Endodermal cell (in vitro differentiated cells): ENCODE measurements around the gene RPA1. TPM values are rescaled to one million over a fixed set of nuclear protein-coding genes. Genes with fewer than 3 reads are reported as not detected.
A peak's percentile ranks its signal among the peaks of the same experiment; 100 is the strongest.

Experiments used
- DNase-seq: peaks from one replicate; pipeline ENCODE4 v3.0.0-alpha.2; 2017
- H3K27ac ChIP-seq: 2 replicates; pipeline ENCODE4 v1.5.1; 2013; ENCODE audit warnings: mild to moderate bottlenecking, low read depth, low read length, moderate library complexity
- H3K27me3 ChIP-seq: 2 replicates; pipeline ENCODE4 v1.6.1; 2013; ENCODE audit warnings: mild to moderate bottlenecking, low read length, moderate library complexity; ENCODE audit not compliant: insufficient read depth, control insufficient read depth, poor library complexity, severe bottlenecking
- H3K36me3 ChIP-seq: 2 replicates; pipeline ENCODE4 v1.7.0; 2013; ENCODE audit warnings: mild to moderate bottlenecking, low read length, moderate library complexity; ENCODE audit not compliant: control insufficient read depth, insufficient read depth
- H3K4me1 ChIP-seq: one replicate; pipeline ENCODE4 v1.7.0; 2013; ENCODE audit warnings: low read length; ENCODE audit not compliant: control insufficient read depth, insufficient read depth
- H3K4me3 ChIP-seq: 2 replicates; pipeline ENCODE4 v1.5.1; 2013; ENCODE audit warnings: mild to moderate bottlenecking, low read length, moderate library complexity
- H3K9ac ChIP-seq: 2 replicates; pipeline ENCODE4 v1.6.1; 2013; ENCODE audit warnings: mild to moderate bottlenecking, low read length, moderate library complexity; ENCODE audit not compliant: poor library complexity, severe bottlenecking; ENCODE audit errors: extremely low read depth
- H3K9me3 ChIP-seq: 2 replicates; pipeline ENCODE4 v1.6.1; 2013; ENCODE audit warnings: mild to moderate bottlenecking, low read length, moderate library complexity; ENCODE audit not compliant: control insufficient read depth
- H3K27ac Mint-ChIP-seq: 2 replicates; pipeline ENCODE4 v1.8.0; 2020; ENCODE audit warnings: mixed read lengths
- H3K27me3 Mint-ChIP-seq: 2 replicates; pipeline ENCODE4 v1.8.0; 2021; ENCODE audit warnings: mild to moderate bottlenecking, mixed read lengths; ENCODE audit not compliant: insufficient read depth
- H3K36me3 Mint-ChIP-seq: 2 replicates; pipeline ENCODE4 v1.8.0; 2020; ENCODE audit warnings: low read depth, mixed read lengths
- H3K4me1 Mint-ChIP-seq: 2 replicates; pipeline ENCODE4 v1.8.0; 2020; ENCODE audit warnings: mixed read lengths
- H3K4me3 Mint-ChIP-seq: 2 replicates; pipeline ENCODE4 v1.8.0; 2020; ENCODE audit warnings: mild to moderate bottlenecking, moderate library complexity, mixed read lengths
- H3K9me3 Mint-ChIP-seq: 2 replicates; pipeline ENCODE4 v1.8.0; 2020; ENCODE audit warnings: mild to moderate bottlenecking, mixed read lengths
- WGBS, 2 experiments: methylation state at CpG; one replicate each; pipeline versions ENCODE4 v1.1.5 to v1.1.7; 2013; ENCODE audit warnings: missing lambda C conversion rate in 2 of 2, mixed read lengths in 1 of 2; ENCODE audit not compliant: insufficient coverage in 1 of 2, insufficient read length in 1 of 2; 5-methylcytosine and 5-hydroxymethylcytosine counted together
- total RNA-seq, 2 donors: library from RNA; stranded (reverse); fragmentation: NEBNext Ultra II Directional in 1 of 2; extraction: Animal tissue kit (Norgen Biotek cat#: 25700) in 1 of 2; gene quantifications; 2 replicates in 1 of 2; 3 replicates in 1 of 2; pipeline ENCODE4 v1.2.1, GENCODE V29; 2021
- TF ChIP-seq, protein P1 (sequence below): fragments of 200-600 bp; sonication (generic); conservative IDR thresholded peaks from 2 replicates; pipeline ENCODE4 v1.5.0; 2021; ENCODE audit warnings: antibody characterized with exemption, mild to moderate bottlenecking

The RPA1 gene
- total RNA-seq, 2 donors from 2014 or later: 190 to 249 TPM

DNA sequence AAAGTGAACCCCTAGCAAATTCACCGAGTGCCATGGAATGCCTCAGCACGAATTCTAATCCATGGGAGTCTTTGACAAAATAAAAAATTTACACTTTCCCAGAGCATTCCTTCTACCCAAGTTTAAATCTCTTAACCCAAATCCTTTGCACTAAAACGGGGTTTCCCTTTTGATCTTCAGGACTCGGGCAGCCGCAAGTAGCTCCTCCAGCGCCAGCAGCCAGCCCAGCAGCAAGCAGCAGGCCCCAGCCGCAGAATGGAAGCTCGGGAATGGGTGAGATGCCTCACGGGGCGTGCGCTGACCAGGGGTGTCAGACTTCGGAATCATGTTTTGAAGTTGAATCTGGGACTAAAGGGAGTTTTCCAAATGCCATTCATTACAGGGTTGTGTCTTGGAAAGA lies 42.4 kb downstream of the RPA1 start:
- Histone ChIP-seq H3K27me3 (no peaks in the 10 kb centered on the region), H3K27ac (no peak overlapping the region), H3K4me1 (no peaks in the 10 kb centered on the region), H3K36me3 (peaks cover 69% of the 10 kb centered on the region), H3K4me3 (no peak overlapping the region), H3K9me3 (no peaks in the 10 kb centered on the region), H3K9ac (no peak overlapping the region)
- peaks cover 5% of the 10 kb centered on the region for H3K4me1 Mint-ChIP-seq
- peaks cover 59% of the 10 kb centered on the region for H3K36me3 Mint-ChIP-seq
- H3K4me3 Mint-ChIP-seq: no peak overlapping the region
- TF ChIP-seq, protein P1, sequence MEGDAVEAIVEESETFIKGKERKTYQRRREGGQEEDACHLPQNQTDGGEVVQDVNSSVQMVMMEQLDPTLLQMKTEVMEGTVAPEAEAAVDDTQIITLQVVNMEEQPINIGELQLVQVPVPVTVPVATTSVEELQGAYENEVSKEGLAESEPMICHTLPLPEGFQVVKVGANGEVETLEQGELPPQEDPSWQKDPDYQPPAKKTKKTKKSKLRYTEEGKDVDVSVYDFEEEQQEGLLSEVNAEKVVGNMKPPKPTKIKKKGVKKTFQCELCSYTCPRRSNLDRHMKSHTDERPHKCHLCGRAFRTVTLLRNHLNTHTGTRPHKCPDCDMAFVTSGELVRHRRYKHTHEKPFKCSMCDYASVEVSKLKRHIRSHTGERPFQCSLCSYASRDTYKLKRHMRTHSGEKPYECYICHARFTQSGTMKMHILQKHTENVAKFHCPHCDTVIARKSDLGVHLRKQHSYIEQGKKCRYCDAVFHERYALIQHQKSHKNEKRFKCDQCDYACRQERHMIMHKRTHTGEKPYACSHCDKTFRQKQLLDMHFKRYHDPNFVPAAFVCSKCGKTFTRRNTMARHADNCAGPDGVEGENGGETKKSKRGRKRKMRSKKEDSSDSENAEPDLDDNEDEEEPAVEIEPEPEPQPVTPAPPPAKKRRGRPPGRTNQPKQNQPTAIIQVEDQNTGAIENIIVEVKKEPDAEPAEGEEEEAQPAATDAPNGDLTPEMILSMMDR: no peak
- no peaks in the 10 kb centered on the region for H3K27me3 Mint-ChIP-seq
- no peak for DNase-seq
- no peaks in the 10 kb centered on the region for H3K9me3 Mint-ChIP-seq
- WGBS, 2 experiments: 97 to 98% methylated on average over 11 to 12 of the region's 12 CpGs
- H3K27ac Mint-ChIP-seq: no peak overlapping the region

DNA sequence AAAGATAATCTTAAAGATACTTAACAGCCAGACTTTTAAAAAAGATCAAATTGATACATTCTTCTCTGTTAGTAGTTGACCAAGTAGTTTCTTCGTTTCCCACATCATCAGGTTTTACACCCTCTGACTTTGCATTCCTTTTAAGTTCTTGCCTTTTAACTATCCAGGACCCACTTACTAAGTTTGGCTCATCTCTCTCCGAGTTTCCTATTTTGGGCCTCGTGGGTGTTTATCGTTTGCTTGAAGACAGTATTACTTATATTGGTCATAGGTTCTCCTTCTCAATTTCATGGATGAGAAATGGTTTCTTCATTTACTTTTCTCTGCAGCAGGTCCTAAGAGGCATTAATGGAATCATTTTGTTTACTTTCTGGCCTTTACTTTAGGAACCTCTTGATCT lies 43.2 kb downstream of the RPA1 start:
- TF ChIP-seq, protein P1: no peak
- no peak overlapping the region for H3K4me3 Mint-ChIP-seq
- H3K36me3 Mint-ChIP-seq: peaks cover 59% of the 10 kb centered on the region
- no peaks in the 10 kb centered on the region for H3K9me3 Mint-ChIP-seq
- Histone ChIP-seq H3K9me3 (no peaks in the 10 kb centered on the region), H3K9ac (no peak overlapping the region), H3K4me1 (no peaks in the 10 kb centered on the region), H3K27me3 (no peaks in the 10 kb centered on the region), H3K27ac (no peak overlapping the region), H3K36me3 (peaks cover 74% of the 10 kb centered on the region), H3K4me3 (no peak overlapping the region)
- DNase-seq: no peak
- peak overlapping the region; percentile 37 for H3K27ac Mint-ChIP-seq
- H3K4me1 Mint-ChIP-seq: peaks cover 5% of the 10 kb centered on the region
- WGBS, 2 experiments: 94 to 100% methylated on average over 1 to 4 of the region's 4 CpGs
- H3K27me3 Mint-ChIP-seq: no peaks in the 10 kb centered on the region

GRCh38 chr17:1873418-1873817 lies 43.6 kb downstream of the RPA1 start:
- H3K4me1 ChIP-seq: no peaks in the 10 kb centered on the region
- no peaks in the 10 kb centered on the region for H3K27me3 Mint-ChIP-seq
- no peak overlapping the region for H3K4me3 Mint-ChIP-seq
- no peaks in the 10 kb centered on the region for H3K9me3 Mint-ChIP-seq
- peaks cover 5% of the 10 kb centered on the region for H3K4me1 Mint-ChIP-seq
- H3K27me3 ChIP-seq: no peaks in the 10 kb centered on the region
- no peak for DNase-seq
- H3K9me3 ChIP-seq: no peaks in the 10 kb centered on the region
- no peak overlapping the region for H3K27ac ChIP-seq
- peak overlapping the region; percentile 37 for H3K27ac Mint-ChIP-seq
- H3K9ac ChIP-seq: no peak overlapping the region
- H3K36me3 Mint-ChIP-seq: peaks cover 57% of the 10 kb centered on the region
- H3K4me3 ChIP-seq: no peak overlapping the region
- peaks cover 79% of the 10 kb centered on the region for H3K36me3 ChIP-seq
- 97% methylated on average over 8 to 9 of the region's 9 CpGs for WGBS, 2 experiments
- TF ChIP-seq, protein P1: no peak
